Raji (cell line): ENCODE results near the gene GDNF.

ENCODE experiments used
- POLR2A ChIP-seq: IDR thresholded peaks from 2 replicates; pipeline ENCODE4 v1.6.1; 2011; ENCODE audit warnings: low read depth, low read length, control low read depth; ENCODE audit not compliant: insufficient read depth

The GDNF gene

DNA sequence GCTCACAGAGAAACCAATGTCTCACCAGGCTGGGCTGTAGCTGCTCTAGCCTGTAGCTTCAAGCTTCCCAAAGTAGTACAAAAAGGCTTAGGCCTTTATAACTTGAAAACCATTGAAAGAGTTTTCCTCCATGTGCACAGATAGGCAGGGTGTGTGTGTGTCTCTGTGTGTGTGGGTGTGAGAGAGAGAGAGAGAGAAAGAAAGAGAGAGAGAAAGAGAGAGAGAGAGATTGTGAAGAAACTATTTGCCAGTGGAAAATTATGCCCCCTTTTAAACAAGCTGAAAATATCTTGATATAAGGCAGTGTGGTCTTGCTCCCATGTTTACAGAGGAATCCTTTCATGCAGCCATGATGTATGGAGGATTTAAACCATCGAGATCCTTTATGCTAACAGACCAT lies 17.9 kb upstream of the GDNF start:
- no peak for TF ChIP-seq POLR2A

DNA sequence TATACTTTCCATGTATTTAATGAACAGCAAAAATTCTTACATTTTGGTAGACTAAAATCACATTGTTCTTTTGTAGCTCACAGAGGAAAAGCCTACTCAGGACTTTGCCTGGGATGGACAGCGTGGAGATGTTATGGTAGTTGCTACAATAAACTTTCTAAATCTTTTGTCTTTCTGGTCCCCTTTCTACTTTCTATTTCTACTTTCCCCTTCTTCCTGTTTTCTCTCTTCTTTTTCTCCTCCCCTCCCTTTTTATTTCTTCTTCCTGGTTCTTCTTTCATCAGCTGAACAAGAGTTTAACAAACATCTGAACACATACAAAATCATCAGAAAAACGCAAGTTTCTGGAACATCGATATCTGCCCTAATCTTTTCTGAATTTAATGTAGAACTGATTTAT lies 15.6 kb upstream of the GDNF start:
- TF ChIP-seq POLR2A, result no peak

DNA sequence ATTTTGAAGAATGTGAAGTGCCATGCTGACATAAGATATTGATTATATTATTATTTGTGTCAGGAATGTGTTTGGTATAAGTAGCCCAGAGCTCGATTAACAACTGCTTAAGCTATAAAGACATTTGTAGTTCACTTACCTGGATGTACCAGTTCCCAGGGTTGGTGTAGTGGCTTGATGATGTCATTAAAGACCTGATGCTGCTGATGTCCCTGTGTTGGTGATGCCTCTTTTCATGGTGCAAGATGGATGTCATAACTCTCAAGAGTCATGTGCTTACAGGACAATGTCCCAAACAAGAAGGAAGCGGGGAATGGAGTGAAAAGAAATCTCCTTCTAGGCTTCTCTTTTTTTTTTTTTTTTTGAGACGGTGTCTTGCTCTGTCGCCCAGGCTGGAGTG lies 11.5 kb upstream of the GDNF start:
- no peak for TF ChIP-seq POLR2A

DNA sequence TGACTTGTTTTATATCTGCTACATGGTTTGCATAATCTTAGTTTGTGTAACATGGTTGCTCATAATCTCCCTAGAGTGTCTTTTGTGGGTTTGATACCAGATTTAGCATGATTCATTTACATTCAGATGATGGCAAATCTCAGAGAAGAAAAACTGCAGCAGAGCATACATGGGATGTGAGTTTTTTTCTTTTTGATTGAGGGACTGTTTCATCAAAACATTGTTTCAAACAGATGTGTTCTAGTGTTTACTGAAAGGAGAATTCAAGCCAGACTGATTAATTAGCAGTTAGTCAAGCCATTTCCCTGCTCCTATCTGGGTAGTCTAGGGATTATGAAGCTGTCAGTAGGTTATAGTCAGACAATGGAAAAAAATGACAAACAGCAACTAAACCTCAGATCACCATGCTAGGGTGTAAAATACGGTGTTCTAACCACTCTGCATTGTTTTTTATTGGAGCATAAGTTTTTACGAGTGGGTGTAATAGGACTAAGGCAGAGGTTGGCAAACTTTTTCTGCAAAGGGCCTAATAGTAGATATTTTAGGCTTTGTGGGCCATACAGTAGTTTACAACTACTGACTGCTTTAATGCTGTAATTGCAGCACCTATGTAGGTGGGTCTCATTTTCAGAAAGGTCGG lies 10.5 kb upstream of the GDNF start:
- no peak for TF ChIP-seq POLR2A

DNA sequence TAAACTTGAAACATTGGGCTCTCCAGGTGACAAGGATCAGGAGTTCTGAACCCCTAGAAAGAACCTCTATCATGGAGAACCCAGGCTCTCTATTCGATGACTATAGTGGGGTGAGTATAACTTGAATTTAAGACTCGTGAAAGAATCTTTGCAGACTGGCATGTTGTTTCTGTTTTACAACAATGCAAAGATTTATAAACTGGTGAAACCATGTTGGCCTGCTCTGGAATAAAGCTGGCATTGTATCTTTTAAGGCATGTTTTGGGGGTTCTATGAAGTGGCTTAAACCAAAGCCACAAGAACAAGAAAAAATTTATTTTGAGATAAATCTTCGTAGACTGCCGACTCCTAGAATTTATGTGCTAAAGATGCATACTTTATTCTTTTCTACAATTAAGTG lies 9.8 kb upstream of the GDNF start:
- no peak for TF ChIP-seq POLR2A

DNA sequence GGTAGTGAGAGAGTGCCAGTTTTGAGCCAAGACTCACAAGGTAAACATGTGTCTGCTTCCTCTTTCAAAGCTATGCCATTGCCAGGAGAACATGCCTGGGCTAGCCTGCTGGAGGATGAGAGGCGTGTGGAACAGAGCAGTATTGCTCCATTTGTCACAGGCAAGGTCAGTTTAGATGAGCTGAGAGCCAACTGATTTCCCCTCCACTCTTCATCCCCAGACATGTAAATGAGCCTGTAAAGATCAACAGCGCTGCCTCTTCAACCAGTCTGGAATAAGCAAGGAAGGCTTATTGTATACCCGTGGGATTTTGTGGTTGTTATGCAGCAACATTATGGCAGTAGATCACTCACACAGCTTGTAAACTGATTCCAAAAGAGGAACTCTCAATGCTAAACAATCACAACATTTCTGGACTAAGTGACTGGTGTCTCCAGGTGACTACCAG lies 8.2 kb upstream of the GDNF start:
- no peak for TF ChIP-seq POLR2A

DNA sequence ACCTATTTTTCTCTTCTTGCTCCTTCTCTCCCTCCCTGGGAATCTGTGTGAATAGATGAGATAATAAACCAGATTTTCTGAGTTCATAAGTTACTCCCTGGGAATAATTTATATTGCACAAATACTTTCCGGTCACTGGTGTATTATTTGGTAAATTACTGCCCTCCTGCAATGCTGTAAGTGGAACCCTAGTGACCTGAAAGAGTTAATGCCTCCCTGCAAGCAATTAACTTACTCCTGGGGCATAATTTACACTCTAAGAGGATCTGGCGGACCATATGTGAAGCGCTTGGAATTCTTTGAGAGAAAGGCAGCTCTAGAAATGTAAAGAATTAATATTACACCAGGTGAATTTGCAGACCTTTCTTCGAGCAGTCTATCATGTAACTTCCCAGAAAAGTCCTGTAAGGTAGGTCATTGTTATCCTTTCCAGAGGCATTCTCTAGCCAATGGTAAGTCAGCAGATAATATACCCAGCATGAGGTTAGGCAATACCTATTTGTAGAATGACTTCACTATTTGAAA lies 7.0 kb upstream of the GDNF start:
- no peak for TF ChIP-seq POLR2A

DNA sequence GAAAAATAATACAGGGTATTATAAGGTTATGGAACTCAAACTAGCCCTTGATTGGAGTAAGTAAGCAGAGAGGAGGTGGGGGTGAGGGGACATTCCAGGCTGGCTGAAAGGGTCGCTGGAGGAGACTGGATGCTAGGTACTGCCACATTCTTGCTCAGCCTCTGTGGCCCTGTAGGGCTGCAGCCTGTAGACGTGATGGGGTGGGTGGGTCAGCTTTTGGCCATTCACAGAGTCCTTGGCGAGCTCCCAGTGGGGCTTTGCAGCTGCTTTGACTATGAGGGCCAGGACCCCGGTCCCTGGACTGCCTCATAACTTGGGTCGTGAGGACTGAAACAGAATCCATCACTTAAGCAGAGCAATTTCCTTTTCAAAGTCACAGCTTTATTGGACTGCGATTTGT lies 4.2 kb upstream of the GDNF start:
- TF ChIP-seq POLR2A, result no peak

DNA sequence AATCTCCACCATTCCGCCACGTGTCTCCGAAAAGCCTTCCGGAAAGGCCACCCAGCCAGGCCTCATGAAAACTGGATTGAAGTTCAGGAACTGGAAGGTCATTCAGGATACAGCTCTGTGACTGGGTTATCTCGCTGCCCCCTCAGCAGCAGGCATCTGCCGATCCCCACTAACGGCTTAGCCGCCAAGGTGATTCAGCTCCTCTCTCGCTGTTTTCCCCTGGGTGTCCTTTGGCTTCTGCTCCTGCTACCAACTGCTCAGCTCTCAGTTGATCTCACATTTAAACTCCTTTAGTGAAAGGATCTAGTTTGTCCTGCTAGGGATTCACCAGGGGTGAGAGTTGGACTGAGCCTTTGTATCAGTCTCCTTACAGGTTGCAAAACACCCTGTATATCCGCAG lies 2.2 kb upstream of the GDNF start:
- no peak for TF ChIP-seq POLR2A

DNA sequence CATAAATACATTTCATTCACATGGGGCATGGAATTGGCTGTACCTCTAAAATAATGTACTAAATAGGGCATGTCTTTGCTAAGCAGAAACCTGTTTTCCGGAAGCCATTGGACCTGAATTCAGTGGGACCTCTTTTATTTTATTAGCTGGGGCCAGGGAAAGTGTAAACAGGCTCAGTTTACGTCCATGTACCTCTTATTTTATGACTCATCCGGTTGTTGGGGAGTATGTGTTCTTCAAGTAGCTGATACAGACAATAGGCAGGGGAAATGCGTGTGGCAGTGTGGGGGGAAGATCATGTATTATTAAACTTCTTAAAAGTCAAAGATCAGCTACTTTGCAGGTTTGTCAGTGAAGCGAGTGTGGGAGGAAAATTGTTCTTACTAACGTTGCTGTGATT lies 1.4 kb upstream of the GDNF start:
- no peak for TF ChIP-seq POLR2A

DNA sequence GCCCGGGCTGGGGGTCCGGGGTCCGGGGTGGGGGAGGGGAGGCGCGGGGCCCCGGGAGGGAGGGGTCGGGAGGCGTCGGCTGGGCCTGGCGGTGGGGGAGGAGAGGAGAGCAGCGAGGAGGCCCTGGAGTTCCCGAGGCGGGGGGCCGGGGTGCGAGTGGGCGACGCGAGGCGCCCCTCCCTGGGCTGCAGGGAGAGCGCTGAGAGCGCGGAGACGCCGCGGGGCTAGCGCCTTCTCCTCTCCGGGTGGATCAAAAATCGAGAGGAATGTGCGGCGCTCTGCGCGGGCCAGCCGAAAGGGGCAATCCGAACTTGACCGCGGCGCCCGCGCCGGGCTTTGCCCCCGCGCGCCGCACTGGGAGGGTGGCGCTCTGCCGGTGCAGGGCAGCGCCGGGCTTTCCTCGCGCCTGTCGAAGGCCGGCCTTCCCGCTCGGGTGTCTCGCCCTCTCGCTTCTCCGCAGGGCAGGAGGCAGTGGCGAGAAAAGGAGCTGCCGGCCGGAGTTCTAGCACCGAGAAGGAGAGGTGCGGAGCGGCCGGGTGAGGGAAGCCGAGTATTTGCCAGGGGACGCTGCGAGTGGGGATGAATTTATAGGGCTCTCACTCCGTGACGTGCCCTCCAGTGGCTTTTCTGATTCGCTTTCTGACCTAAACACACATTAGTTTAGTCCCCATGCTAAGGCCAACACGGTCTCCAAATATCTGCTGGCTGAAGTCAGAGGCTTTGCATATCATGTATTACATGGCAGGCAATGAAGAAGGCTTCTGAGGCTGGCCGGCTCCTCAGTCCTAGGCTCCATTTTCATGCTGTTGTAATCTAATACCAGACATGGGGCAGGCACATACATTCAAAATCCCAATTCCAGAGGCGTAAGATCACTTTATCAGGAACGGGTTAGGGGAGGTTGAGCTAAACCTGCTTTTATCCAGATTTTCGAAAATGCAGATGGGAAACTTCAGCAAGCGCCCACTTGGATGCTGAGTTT lies 503 bp upstream of the GDNF start:
- TF ChIP-seq POLR2A, result no peak

DNA sequence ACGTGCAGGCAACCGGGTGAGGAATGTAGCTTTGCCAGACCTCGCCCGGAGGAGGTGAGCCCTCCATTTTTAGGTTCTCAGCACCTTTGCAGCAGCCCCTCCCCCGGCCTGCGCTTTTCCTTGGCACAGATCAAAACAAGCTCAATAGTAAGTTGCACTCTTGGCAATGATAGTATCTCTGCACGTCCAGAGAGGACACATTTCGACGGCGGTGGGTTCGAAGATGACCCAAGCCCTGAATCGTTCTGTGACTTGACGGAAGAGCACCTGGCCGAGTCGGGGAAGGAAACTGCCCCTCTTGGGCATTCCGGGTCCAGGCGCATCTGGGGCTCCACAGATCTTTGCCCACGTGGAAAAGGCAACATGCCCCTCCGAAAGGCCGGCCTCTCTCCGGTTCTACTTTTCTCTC lies 904 bp downstream of the GDNF start:
- no peak for TF ChIP-seq POLR2A

DNA sequence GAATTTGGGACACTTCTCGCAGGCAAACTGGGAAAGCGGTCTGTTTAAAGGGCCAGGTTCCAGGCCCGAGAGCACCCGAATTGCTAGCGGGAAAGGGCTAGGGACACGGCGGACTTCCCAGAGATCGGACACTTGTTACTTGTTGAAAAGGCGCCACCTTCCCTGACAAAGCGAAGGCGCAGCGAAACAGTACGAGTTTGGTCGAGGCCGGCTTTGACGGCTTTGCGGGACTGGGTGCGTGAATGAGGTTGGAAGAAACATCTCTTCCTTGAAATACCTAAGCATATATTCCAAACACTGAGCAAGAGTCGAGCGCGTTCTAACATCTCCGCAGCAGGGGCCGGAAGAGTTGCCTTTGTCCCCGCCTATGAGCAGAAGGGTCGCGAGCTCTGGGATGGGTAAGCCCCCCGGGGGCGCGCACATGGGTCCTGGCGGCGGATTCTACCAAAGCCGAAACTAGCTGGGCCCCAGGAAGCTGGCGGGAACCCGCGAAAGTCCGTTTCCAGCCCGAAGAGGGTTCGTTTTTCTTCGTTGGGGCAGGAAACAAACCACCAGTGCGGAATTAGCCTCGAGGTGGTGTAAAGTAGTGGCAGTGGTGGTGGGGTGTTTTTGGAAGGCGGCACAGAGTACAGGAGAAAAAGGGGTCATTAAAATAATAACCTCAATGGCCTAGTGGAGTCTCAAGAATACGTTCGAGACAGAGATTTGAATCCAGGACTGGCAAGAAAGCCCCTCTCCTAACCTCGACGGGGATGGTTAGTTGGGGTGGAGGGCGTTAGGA lies 1.5 kb downstream of the GDNF start:
- TF ChIP-seq POLR2A, result no peak

DNA sequence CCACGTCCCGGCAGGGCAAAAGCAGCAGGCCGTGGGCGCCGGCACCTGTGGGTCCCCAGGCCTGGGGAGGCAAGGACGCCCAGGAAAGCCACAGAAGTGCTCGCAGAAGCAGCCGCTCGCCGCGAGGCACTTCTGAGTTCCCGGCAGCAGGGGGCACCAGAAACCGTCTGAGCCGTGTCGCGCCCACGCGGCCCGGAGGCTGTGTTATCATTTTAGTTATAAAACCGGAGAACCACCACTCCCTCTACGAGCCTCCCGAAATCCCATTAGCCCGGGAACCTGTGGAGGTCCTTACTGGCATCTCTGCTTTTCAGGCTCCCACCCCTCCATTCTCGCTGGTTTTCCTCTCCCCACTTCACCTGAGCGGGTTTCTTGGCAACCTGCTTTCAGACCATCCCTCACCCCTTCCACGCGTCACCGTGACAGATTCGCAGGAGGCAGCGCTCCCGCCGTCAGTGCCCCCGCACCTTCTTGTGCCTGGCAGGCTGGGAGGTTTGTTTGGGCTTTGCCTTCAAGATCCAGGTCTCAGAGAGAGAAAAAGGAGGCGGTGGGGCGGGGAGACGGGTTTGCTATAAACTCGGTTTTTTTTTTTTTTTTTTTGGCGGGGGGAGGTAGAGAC lies 2.3 kb downstream of the GDNF start:
- TF ChIP-seq POLR2A, result no peak

DNA sequence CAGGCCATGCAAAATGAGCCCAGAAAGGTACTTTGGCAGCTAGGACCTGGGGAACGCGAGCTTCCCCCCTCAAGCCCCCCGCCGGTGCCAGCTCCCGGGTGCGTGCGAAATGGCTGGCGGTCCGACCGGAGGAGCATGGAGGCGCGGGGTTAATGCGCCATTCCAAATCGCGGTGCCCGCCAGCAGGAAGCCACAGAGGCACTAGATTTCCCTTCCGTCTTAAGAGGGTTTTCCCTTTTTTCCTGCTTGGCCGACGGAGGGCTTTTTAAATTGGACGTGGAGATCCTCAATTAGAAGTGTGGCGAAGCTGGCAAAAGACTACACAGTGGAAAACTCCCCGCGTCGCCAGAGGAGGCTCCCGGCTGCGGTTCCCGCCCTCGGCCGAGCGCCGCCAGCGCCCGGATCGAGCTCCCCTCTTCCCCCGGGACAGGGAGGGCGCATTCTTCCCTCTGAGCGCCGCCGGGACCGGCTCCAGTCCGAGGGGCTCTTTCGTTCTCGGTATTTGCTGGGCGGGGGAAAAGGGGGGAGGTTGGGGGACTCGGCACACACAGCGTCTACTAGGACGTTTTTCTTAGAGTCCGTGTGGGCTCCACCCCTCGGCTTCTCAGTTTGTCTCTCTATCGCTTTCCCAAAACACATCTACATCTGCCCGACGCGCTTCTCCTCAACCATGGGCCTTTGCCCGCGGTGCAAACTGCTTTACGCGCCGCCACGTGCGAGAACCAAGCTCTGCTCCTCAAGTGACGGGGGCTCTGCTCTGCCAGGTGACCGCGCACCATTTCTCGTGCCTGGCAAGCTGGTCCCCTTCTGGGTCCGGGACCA lies 3.0 kb downstream of the GDNF start:
- no peak for TF ChIP-seq POLR2A

DNA sequence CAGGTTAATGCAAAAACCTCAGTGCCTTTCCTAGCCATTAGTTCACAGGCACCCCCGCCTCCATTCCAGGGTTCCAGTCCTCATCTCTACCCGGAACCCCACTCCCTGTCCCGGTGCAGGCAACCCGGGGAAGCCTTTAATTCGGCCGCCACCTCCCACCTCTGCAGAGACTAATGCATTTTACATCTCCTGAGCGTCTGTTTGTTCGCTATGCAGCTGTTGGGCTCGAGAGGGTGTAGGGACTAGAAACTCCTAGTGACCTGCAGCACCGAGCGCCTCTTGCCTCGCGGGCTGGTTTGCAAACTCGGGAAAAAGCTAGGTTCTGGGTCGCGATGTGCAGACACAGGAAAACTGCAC lies 3.6 kb downstream of the GDNF start:
- no peak for TF ChIP-seq POLR2A
